CD4-positive, alpha-beta memory T cell (primary cell): Measurements from ENCODE around the gene VARS1. TPM values are rescaled to one million over a fixed set of nuclear protein-coding genes. Genes with fewer than 3 reads are reported as not detected.

Experiments used
- CTCF ChIA-PET: fragments of 350-600 bp; sonication (Branson Sonifier 250); formaldehyde crosslinking; loops from one replicate; lab custom pipeline; 2021; ENCODE audit warnings: inconsistent platforms; ENCODE audit not compliant: partially characterized antibody; lab: Charles Lee
- POLR2A ChIA-PET: fragments of 350-600 bp; sonication (Branson Sonifier 250); formaldehyde crosslinking; loops from one replicate; lab custom pipeline; 2021; ENCODE audit not compliant: partially characterized antibody; lab: Charles Lee
- DNase-seq, 5 donors: peaks; one replicate each; pipeline versions ENCODE4 v3.0.0 to v3.0.0-alpha.2; 2020 to 2022; ENCODE audit warnings: mixed read lengths in 1 of 5
- H3K27ac ChIP-seq: one replicate; pipeline ENCODE4 v1.7.0; 2013; ENCODE audit warnings: low read depth, low read length
- H3K27me3 ChIP-seq: 2 replicates; pipeline ENCODE4 v1.7.0; 2013; ENCODE audit warnings: mild to moderate bottlenecking, low read length, moderate library complexity; ENCODE audit not compliant: insufficient read depth
- H3K36me3 ChIP-seq: 2 replicates; pipeline ENCODE4 v1.7.0; 2013; ENCODE audit warnings: mild to moderate bottlenecking, low read length, moderate library complexity; ENCODE audit not compliant: insufficient read depth
- H3K4me1 ChIP-seq: 2 replicates; pipeline ENCODE4 v1.7.0; 2013; ENCODE audit warnings: mild to moderate bottlenecking, low read length, moderate library complexity; ENCODE audit not compliant: insufficient read depth
- H3K4me3 ChIP-seq, 2 donors: one replicate each; pipeline ENCODE4 v1.7.0; 2013; ENCODE audit warnings: low read length in 2 of 2, mild to moderate bottlenecking in 1 of 2
- H3K9me3 ChIP-seq, 2 donors: one replicate each; pipeline ENCODE4 v1.7.0; 2013; ENCODE audit warnings: low read length in 2 of 2, control low read depth in 1 of 2; ENCODE audit not compliant: control insufficient read depth in 1 of 2
- H3K27ac Mint-ChIP-seq, 7 donors: one replicate each; pipeline ENCODE4 v1.8.0; 2020 to 2021; ENCODE audit warnings: mixed read lengths in 7 of 7, mild to moderate bottlenecking in 6 of 7, inconsistent platforms in 3 of 7, moderate library complexity in 3 of 7
- H3K27me3 Mint-ChIP-seq, 2 donors: one replicate each; pipeline ENCODE4 v1.8.0; 2020 to 2021; ENCODE audit warnings: mixed read lengths in 2 of 2
- H3K36me3 Mint-ChIP-seq, 2 donors: one replicate each; pipeline ENCODE4 v1.8.0; 2020 to 2021; ENCODE audit warnings: mixed read lengths in 2 of 2, inconsistent platforms in 1 of 2, mild to moderate bottlenecking in 1 of 2
- H3K4me1 Mint-ChIP-seq, 4 donors: one replicate each; pipeline ENCODE4 v1.8.0; 2020 to 2021; ENCODE audit warnings: mixed read lengths in 4 of 4, mild to moderate bottlenecking in 1 of 4
- H3K4me3 Mint-ChIP-seq, 8 donors: one replicate each; pipeline ENCODE4 v1.8.0; 2020 to 2021; ENCODE audit warnings: mixed read lengths in 8 of 8, mild to moderate bottlenecking in 7 of 8, moderate library complexity in 6 of 8, inconsistent platforms in 3 of 8
- H3K9me3 Mint-ChIP-seq, 8 donors: one replicate each; pipeline ENCODE4 v1.8.0; 2020 to 2021; ENCODE audit warnings: mixed read lengths in 8 of 8, mild to moderate bottlenecking in 5 of 8, inconsistent platforms in 3 of 8, moderate library complexity in 1 of 8
- intact Hi-C: fragments of 100-400 bp; cut with micrococcal nuclease; formaldehyde crosslinking; loops from one replicate; pipeline ENCODE4 v1.15.1; 2023
- polyA plus RNA-seq, 2 donors: library from polyadenylated mRNA; unstranded; fragments of 300-500 nt; fragmentation: Illumina TruSeq; gene quantifications; one replicate each; pipeline ENCODE4 v1.2.3, GENCODE V29; 2021
- total RNA-seq, 2 experiments: library from RNA; stranded (reverse); gene quantifications; one replicate each; pipeline ENCODE4 v1.2.3, GENCODE V29; 2021

VARS1 gene
- total and polyA plus RNA-seq, 4 experiments from 2014 or later, result 39.6 to 46.8 (median 44.7) TPM

- no peak overlapping the region for H3K4me3 ChIP-seq
- ChIA-PET POLR2A (interaction anchor here (1.2 kb wide), 1 partner anchor 10 kb away, joined by 4 read pairs; the partner anchor contains the start of gene MSH5), CTCF (interaction anchor here (1.1 kb wide), 1 partner anchor 20 kb away, joined by 3 read pairs; no protein-coding TSS in a partner anchor)
- Mint-ChIP-seq H3K27me3 (no peaks in the 10 kb centered on the region), H3K27ac (no peak overlapping the region), H3K4me3 (no peak overlapping the region), H3K4me1 (peaks cover 0 to 8% (median 3%) of the 10 kb centered on the region in 4 donors), H3K36me3 (peaks cover 0 to 4% of the 10 kb centered on the region in 2 donors), H3K9me3 (no peaks in the 10 kb centered on the region)
- no peak for DNase-seq
- H3K36me3 ChIP-seq, result no peaks in the 10 kb centered on the region
- no peaks in the 10 kb centered on the region for H3K4me1 ChIP-seq
- intact Hi-C loops, result no loop called here
- no peak overlapping the region for H3K27ac ChIP-seq
- no peaks in the 10 kb centered on the region for H3K9me3 ChIP-seq
- no peaks in the 10 kb centered on the region for H3K27me3 ChIP-seq
Measured at GRCh38 chr6:31749301-31750036, 46.1 kb downstream of the VARS1 start.

Other genes starting within 250 kb of the VARS1 start
Only the 30 nearest of the 42 such genes appear.
- gene PRRC2A, start 175.0 kb downstream of the VARS1 start, total RNA-seq, result 100 to 1,000 TPM; 214 to 218 TPM
- 10 to 100 TPM in 1 of 2 donors, under 1 TPM in 1; 0.09 to 12.1 TPM for gene PRRC2A, start 175.0 kb downstream of the VARS1 start, polyA plus RNA-seq
- gene BAG6, start 143.1 kb downstream of the VARS1 start, total RNA-seq, result 100 to 1,000 TPM; 296 to 325 TPM
- 10 to 100 TPM; 12.0 to 23.1 TPM for gene BAG6, start 143.1 kb downstream of the VARS1 start, polyA plus RNA-seq
- 1 to 10 TPM; 1.3 to 1.5 TPM for gene APOM, start 139.9 kb downstream of the VARS1 start, total RNA-seq
- 1 to 10 TPM; 4.9 to 5.2 TPM for gene APOM, start 139.9 kb downstream of the VARS1 start, polyA plus RNA-seq
- 10 to 100 TPM; 37.5 to 39.9 TPM for gene C6orf47, start 135.0 kb downstream of the VARS1 start, total RNA-seq
- gene C6orf47, start 135.0 kb downstream of the VARS1 start, polyA plus RNA-seq, result 10 to 100 TPM; 15.8 to 29.7 TPM
- gene GPANK1, start 130.8 kb downstream of the VARS1 start, total RNA-seq, result 10 to 100 TPM; 25.1 to 25.5 TPM
- 10 to 100 TPM; 16.7 to 19.5 TPM for gene GPANK1, start 130.8 kb downstream of the VARS1 start, polyA plus RNA-seq
- gene CSNK2B, start 129.7 kb downstream of the VARS1 start, total RNA-seq, result 100 to 1,000 TPM; 141 to 148 TPM
- gene CSNK2B, start 129.7 kb downstream of the VARS1 start, polyA plus RNA-seq, result 100 to 1,000 TPM; 183 to 232 TPM
- 10 to 100 TPM; 39.3 to 39.8 TPM for gene LY6G5B, start 125.8 kb downstream of the VARS1 start, total RNA-seq
- gene LY6G5B, start 125.8 kb downstream of the VARS1 start, polyA plus RNA-seq, result under 1 TPM in 1 of 2 donors, not detected in 1; 0.98 TPM
- 1 to 10 TPM; 4.4 to 4.5 TPM for gene LY6G5C, start 114.7 kb downstream of the VARS1 start, total RNA-seq
- gene LY6G5C, start 114.7 kb downstream of the VARS1 start, polyA plus RNA-seq, result 10 to 100 TPM in 1 of 2 donors, 1 to 10 TPM in 1; 8.9 to 11.8 TPM
- 10 to 100 TPM; 66.0 to 69.2 TPM for gene ABHD16A, start 92.4 kb downstream of the VARS1 start, total RNA-seq
- 10 to 100 TPM; 35.9 to 46.8 TPM for gene ABHD16A, start 92.4 kb downstream of the VARS1 start, polyA plus RNA-seq
- gene LY6G6F, start 88.9 kb downstream of the VARS1 start, total RNA-seq, result not detected
- gene LY6G6F, start 88.9 kb downstream of the VARS1 start, polyA plus RNA-seq, result not detected
- gene LY6G6D, start 80.4 kb downstream of the VARS1 start, total RNA-seq, result not detected
- not detected for gene LY6G6D, start 80.4 kb downstream of the VARS1 start, polyA plus RNA-seq
- gene LY6G6C, start 74.0 kb downstream of the VARS1 start, total RNA-seq, result not detected
- not detected for gene LY6G6C, start 74.0 kb downstream of the VARS1 start, polyA plus RNA-seq
- not detected for gene MPIG6B, start 72.4 kb downstream of the VARS1 start, total RNA-seq
- gene MPIG6B, start 72.4 kb downstream of the VARS1 start, polyA plus RNA-seq, result not detected
- 1 to 10 TPM; 5.4 to 7.4 TPM for gene DDAH2, start 66.5 kb downstream of the VARS1 start, total RNA-seq
- 10 to 100 TPM; 16.4 to 19.8 TPM for gene DDAH2, start 66.5 kb downstream of the VARS1 start, polyA plus RNA-seq
- gene CLIC1, start 59.2 kb downstream of the VARS1 start, total RNA-seq, result 10 to 100 TPM; 91.0 to 98.3 TPM
- 100 to 1,000 TPM; 462 to 601 TPM for gene CLIC1, start 59.2 kb downstream of the VARS1 start, polyA plus RNA-seq
- gene MSH5, start 55.7 kb downstream of the VARS1 start, total RNA-seq, result 10 to 100 TPM; 11.4 to 12.1 TPM
- gene MSH5, start 55.7 kb downstream of the VARS1 start, polyA plus RNA-seq, result 1 to 10 TPM in 1 of 2 donors, under 1 TPM in 1; 0.95 to 3.2 TPM
- 1 to 10 TPM; 2.7 to 3.7 TPM for gene SAPCD1, start 33.1 kb downstream of the VARS1 start, total RNA-seq
- gene SAPCD1, start 33.1 kb downstream of the VARS1 start, polyA plus RNA-seq, result under 1 TPM in 1 of 2 donors, not detected in 1; 0.89 TPM
- gene VWA7, start 18.4 kb downstream of the VARS1 start, total RNA-seq, result 1 to 10 TPM; 1.0 to 1.7 TPM
- gene VWA7, start 18.4 kb downstream of the VARS1 start, polyA plus RNA-seq, result 1 to 10 TPM in 1 of 2 donors, under 1 TPM in 1; 1.00 to 2.5 TPM
- 10 to 100 TPM; 30.0 to 34.6 TPM for gene LSM2, start 11.2 kb upstream of the VARS1 start, total RNA-seq
- gene LSM2, start 11.2 kb upstream of the VARS1 start, polyA plus RNA-seq, result 10 to 100 TPM; 67.4 to 80.4 TPM
- gene HSPA1L, start 19.5 kb upstream of the VARS1 start, total RNA-seq, result 1 to 10 TPM; 8.2 to 8.3 TPM
- gene HSPA1L, start 19.5 kb upstream of the VARS1 start, polyA plus RNA-seq, result 1 to 10 TPM; 1.1 to 4.4 TPM
- gene HSPA1A, start 19.8 kb upstream of the VARS1 start, total RNA-seq, result 10 to 100 TPM; 69.9 to 71.5 TPM
- 10 to 100 TPM; 14.6 to 71.9 TPM for gene HSPA1A, start 19.8 kb upstream of the VARS1 start, polyA plus RNA-seq
- 10 to 100 TPM; 58.0 to 60.8 TPM for gene HSPA1B, start 32.0 kb upstream of the VARS1 start, total RNA-seq
- 1 to 10 TPM; 1.9 to 5.3 TPM for gene HSPA1B, start 32.0 kb upstream of the VARS1 start, polyA plus RNA-seq
- gene NEU1, start 67.1 kb upstream of the VARS1 start, total RNA-seq, result 10 to 100 TPM; 19.6 to 21.1 TPM
- gene NEU1, start 67.1 kb upstream of the VARS1 start, polyA plus RNA-seq, result 10 to 100 TPM; 22.5 to 23.4 TPM
- not detected for gene SLC44A4, start 83.2 kb upstream of the VARS1 start, total RNA-seq
- gene SLC44A4, start 83.2 kb upstream of the VARS1 start, polyA plus RNA-seq, result under 1 TPM in 1 of 2 donors, not detected in 1; 0.11 TPM
- gene EHMT2, start 101.9 kb upstream of the VARS1 start, total RNA-seq, result 10 to 100 TPM; 79.1 to 82.1 TPM
- 10 to 100 TPM; 24.1 to 47.9 TPM for gene EHMT2, start 101.9 kb upstream of the VARS1 start, polyA plus RNA-seq
- gene ZBTB12, start 106.3 kb upstream of the VARS1 start, total RNA-seq, result 1 to 10 TPM; 2.4 to 2.5 TPM
- gene ZBTB12, start 106.3 kb upstream of the VARS1 start, polyA plus RNA-seq, result not detected
- gene C2, start 132.0 kb upstream of the VARS1 start, total RNA-seq, result 1 to 10 TPM; 2.1 to 3.2 TPM
- not detected for gene C2, start 132.0 kb upstream of the VARS1 start, polyA plus RNA-seq
- under 1 TPM in 1 of 2 experiments, not detected in 1; 0.64 TPM for gene CFB, start 150.3 kb upstream of the VARS1 start, total RNA-seq
- gene CFB, start 150.3 kb upstream of the VARS1 start, polyA plus RNA-seq, result not detected
- 10 to 100 TPM; 45.8 to 49.0 TPM for gene NELFE, start 163.2 kb upstream of the VARS1 start, total RNA-seq
- gene NELFE, start 163.2 kb upstream of the VARS1 start, polyA plus RNA-seq, result 10 to 100 TPM; 67.0 to 78.5 TPM
- 100 to 1,000 TPM; 117 to 119 TPM for gene SKIC2, start 163.4 kb upstream of the VARS1 start, total RNA-seq
- 10 to 100 TPM; 21.8 to 23.0 TPM for gene SKIC2, start 163.4 kb upstream of the VARS1 start, polyA plus RNA-seq